Naive thymus-derived CD4-positive, alpha-beta T cell (primary cell): Measurements from ENCODE around the gene TCF7. TPM values are rescaled to one million over a fixed set of nuclear protein-coding genes. Genes with fewer than 3 reads are reported as not detected.
A peak's percentile ranks its signal among the peaks of the same experiment; 100 is the strongest.

Source experiments
- ATAC-seq: fragments of 150-1000 bp; cut with Tn5 transposase; 2 replicates; pipeline ENCODE4 v1.10.0; 2021; ENCODE audit warnings: mild to moderate bottlenecking, moderate library complexity
- CTCF ChIA-PET: fragments of 350-600 bp; sonication (Branson Sonifier 250); formaldehyde crosslinking; loops from one replicate; lab custom pipeline; 2021; ENCODE audit warnings: antibody characterized with exemption; lab: Charles Lee
- POLR2A ChIA-PET: fragments of 350-600 bp; sonication (Branson Sonifier 250); formaldehyde crosslinking; loops from one replicate; lab custom pipeline; 2021; ENCODE audit warnings: antibody characterized with exemption, inconsistent platforms; lab: Charles Lee
- DNase-seq, 9 donors: peaks; one replicate each; pipeline versions ENCODE4 v3.0.0 to v3.0.0-alpha.2; 2020 to 2022; ENCODE audit warnings: mixed read lengths in 1 of 9
- H3K27ac ChIP-seq: one replicate; pipeline ENCODE4 v1.7.0; 2013; ENCODE audit warnings: mild to moderate bottlenecking, low read depth, low read length, moderate library complexity
- H3K27me3 ChIP-seq, 2 donors: one replicate each; pipeline ENCODE4 v1.7.0; 2013; ENCODE audit warnings: low read length in 2 of 2, mild to moderate bottlenecking in 2 of 2, moderate library complexity in 2 of 2; ENCODE audit not compliant: control insufficient read depth in 2 of 2, insufficient read depth in 2 of 2
- H3K36me3 ChIP-seq, 3 experiments: 1 replicate in 2 of 3; 2 replicates in 1 of 3; pipeline ENCODE4 v1.7.0; 2013; ENCODE audit warnings: low read length in 3 of 3, mild to moderate bottlenecking in 3 of 3, moderate library complexity in 1 of 3; ENCODE audit not compliant: insufficient read depth in 3 of 3, control insufficient read depth in 2 of 3
- H3K4me1 ChIP-seq, 2 donors: one replicate each; pipeline ENCODE4 v1.7.0; 2013; ENCODE audit warnings: low read length in 2 of 2, mild to moderate bottlenecking in 2 of 2, moderate library complexity in 1 of 2; ENCODE audit not compliant: control insufficient read depth in 2 of 2, insufficient read depth in 2 of 2
- H3K4me3 ChIP-seq: 2 replicates; pipeline ENCODE4 v1.7.0; 2013; ENCODE audit warnings: mild to moderate bottlenecking, low read length
- H3K9me3 ChIP-seq, 3 experiments: 1 replicate in 2 of 3; 2 replicates in 1 of 3; pipeline ENCODE4 v1.7.0; 2013; ENCODE audit warnings: low read length in 3 of 3; ENCODE audit not compliant: control insufficient read depth in 2 of 3
- H3K27ac Mint-ChIP-seq, 9 donors: one replicate each; pipeline ENCODE4 v1.8.0; 2020 to 2022; ENCODE audit warnings: mixed read lengths in 9 of 9, mild to moderate bottlenecking in 8 of 9, moderate library complexity in 5 of 9, inconsistent platforms in 2 of 9
- H3K27me3 Mint-ChIP-seq, 5 donors: one replicate each; pipeline ENCODE4 v1.8.0; 2021 to 2022; ENCODE audit warnings: mixed read lengths in 5 of 5, mild to moderate bottlenecking in 1 of 5
- H3K36me3 Mint-ChIP-seq, 5 donors: one replicate each; pipeline ENCODE4 v1.8.0; 2020 to 2022; ENCODE audit warnings: mixed read lengths in 5 of 5, mild to moderate bottlenecking in 3 of 5, inconsistent platforms in 1 of 5
- H3K4me1 Mint-ChIP-seq, 7 donors: one replicate each; pipeline ENCODE4 v1.8.0; 2020 to 2022; ENCODE audit warnings: mixed read lengths in 7 of 7, mild to moderate bottlenecking in 3 of 7, inconsistent platforms in 1 of 7
- H3K4me3 Mint-ChIP-seq, 10 donors: one replicate each; pipeline ENCODE4 v1.8.0; 2020 to 2022; ENCODE audit warnings: mild to moderate bottlenecking in 10 of 10, mixed read lengths in 10 of 10, moderate library complexity in 6 of 10, inconsistent platforms in 2 of 10
- H3K9me3 Mint-ChIP-seq, 11 donors: one replicate each; pipeline ENCODE4 v1.8.0; 2020 to 2022; ENCODE audit warnings: mixed read lengths in 11 of 11, mild to moderate bottlenecking in 4 of 11, inconsistent platforms in 1 of 11, moderate library complexity in 1 of 11
- intact Hi-C, 2 donors: fragments of 100-400 bp; cut with micrococcal nuclease; formaldehyde crosslinking; loops; one replicate each; pipeline ENCODE4 v1.15.1; 2023
- polyA plus RNA-seq, 2 donors: library from polyadenylated mRNA; unstranded; fragments of 300-500 nt; fragmentation: Illumina TruSeq; gene quantifications; one replicate each; pipeline ENCODE4 v1.2.3, GENCODE V29; 2021
- total RNA-seq, 6 experiments: library from RNA in 5 of 6; stranded (reverse) in 5 of 6; gene quantifications; 1 replicate in 5 of 6; 2 replicates in 1 of 6; pipeline ENCODE4 v1.2.3 and lab custom pipeline; 2021 to 2026

Gene TCF7
- total and polyA plus RNA-seq, 7 experiments from 2014 or later, result 203 to 1,066 (median 560) TPM

DNA sequence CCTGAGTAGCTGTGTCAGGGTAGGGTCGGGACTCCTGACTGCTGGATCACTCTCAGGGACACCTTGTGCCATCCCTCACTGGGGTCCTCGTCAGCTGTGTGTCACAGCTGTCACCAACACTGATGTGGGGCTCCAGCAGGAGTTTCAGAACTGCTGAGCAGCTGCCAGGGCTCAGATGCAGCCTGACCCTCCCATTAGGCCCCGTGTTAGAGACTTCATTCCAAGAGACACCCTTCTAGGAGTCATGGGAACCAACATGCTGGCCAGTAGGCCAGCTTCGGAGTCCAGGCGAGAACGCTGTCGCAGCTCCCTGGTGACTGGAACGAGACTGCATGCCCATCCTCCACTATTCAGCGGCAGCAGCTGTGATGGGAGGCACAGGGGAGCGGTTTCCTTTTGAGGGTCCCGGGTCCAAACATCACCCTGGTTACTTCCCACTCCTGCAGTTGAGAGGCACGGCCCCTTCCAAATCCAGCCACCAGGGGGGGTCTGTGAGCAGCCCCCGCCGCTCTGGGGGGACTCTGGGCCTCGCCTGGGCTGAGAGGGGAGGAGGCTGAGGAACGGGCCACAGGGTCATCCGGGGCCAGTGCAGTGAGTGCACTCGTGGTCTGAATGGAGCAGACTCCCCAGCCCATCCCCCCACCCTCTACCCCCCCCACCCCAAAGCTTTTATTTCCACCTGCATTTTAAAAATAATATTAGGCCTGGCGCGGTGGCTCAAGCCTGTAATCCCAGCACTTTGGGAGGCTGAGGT, 12.6 kb upstream of the TCF7 start:
- Histone ChIP-seq H3K4me3 (peak overlapping the region; percentile 19), H3K4me1 (peaks cover 73 to 89% of the 10 kb centered on the region in 2 donors)
- POLR2A ChIA-PET, result interaction anchor here (1.1 to 5.5 kb wide), 4 partner anchors 29 to 50 kb away, joined by 3 to 52 read pairs (median 6); no protein-coding TSS in a partner anchor

DNA sequence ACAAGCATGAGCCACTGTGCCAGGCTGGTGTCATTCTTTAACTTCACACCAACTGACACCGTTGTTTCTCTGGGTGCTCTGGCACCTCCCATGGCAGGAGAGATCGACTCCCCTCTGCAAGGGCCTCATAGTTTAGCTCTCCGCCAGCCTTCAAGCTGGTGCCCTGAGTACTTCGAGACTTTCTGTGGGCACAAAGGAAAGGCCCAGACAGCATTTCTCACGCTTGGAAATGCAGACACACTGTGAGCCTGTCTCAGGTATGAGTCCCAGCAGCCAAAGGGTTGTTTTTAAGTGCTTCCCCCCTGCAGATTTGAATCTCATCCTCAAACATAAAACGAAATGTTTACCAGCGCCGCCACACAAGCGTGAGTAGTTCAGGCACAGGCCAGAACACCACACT, 11.1 kb upstream of the TCF7 start:
- H3K9me3 Mint-ChIP-seq, result no peaks in the 10 kb centered on the region
- intact Hi-C loops, result loop anchor here in 1 of 2 donors (1.0 kb wide), 2 partner anchors 11 to 64 kb away; partner anchors contain the start of gene TCF7
- Histone ChIP-seq H3K4me3 (peak overlapping the region; percentile 19), H3K36me3 (no peaks in the 10 kb centered on the region), H3K27me3 (no peaks in the 10 kb centered on the region), H3K27ac (peak overlapping the region; percentile 76), H3K4me1 (peaks cover 75 to 93% of the 10 kb centered on the region in 2 donors), H3K9me3 (no peaks in the 10 kb centered on the region)
- peaks cover 0 to 18% (median 0%) of the 10 kb centered on the region in 5 donors for H3K27me3 Mint-ChIP-seq
- ChIA-PET CTCF (interaction anchor here (0.7 to 4.4 kb wide), 9 partner anchors 18 to 52 kb away, joined by 3 to 36 read pairs (median 5); no protein-coding TSS in a partner anchor), POLR2A (interaction anchor here (1.1 to 5.5 kb wide), 2 partner anchors 31 to 51 kb away, joined by 3 to 52 read pairs; no protein-coding TSS in a partner anchor)
- peak overlapping the region; percentile 39 to 99 (median 96) for H3K27ac Mint-ChIP-seq
- no peaks in the 10 kb centered on the region for H3K36me3 Mint-ChIP-seq
- peak in 6 of 9 donors; percentile 58 to 80 (median 66) for DNase-seq
- peak overlapping the region; percentile 29 to 86 (median 80) for H3K4me3 Mint-ChIP-seq
- peak; percentile 51 for ATAC-seq
- H3K4me1 Mint-ChIP-seq, result peaks cover 52 to 98% (median 88%) of the 10 kb centered on the region in 7 donors

More for the DNA sequence above, 12.6 kb upstream of the TCF7 start:
- peak overlapping the region; percentile 80 for H3K27ac ChIP-seq
- Mint-ChIP-seq H3K27ac (peak overlapping the region in 8 of 9 donors; percentile 32 to 98 (median 94)), H3K4me3 (peak overlapping the region in 6 of 10 donors; percentile 27 to 81 (median 64)), H3K27me3 (peaks cover 0 to 11% (median 0%) of the 10 kb centered on the region in 5 donors), H3K9me3 (no peaks in the 10 kb centered on the region), H3K4me1 (peaks cover 51 to 98% (median 83%) of the 10 kb centered on the region in 7 donors), H3K36me3 (peaks cover 0 to 2% (median 0%) of the 10 kb centered on the region in 5 donors)
- intact Hi-C loops, result loop anchor here in 1 of 2 donors (1.0 kb wide), 1 partner anchor 43 kb away; no protein-coding TSS in a partner anchor
- no peaks in the 10 kb centered on the region for H3K27me3 ChIP-seq
- ATAC-seq (peak; percentile 62), DNase-seq (peak in 8 of 9 donors; percentile 55 to 79 (median 69))
- CTCF ChIA-PET, result interaction anchor here (0.6 to 5.7 kb wide), 12 partner anchors 15 to 66 kb away, joined by 3 to 40 read pairs (median 6); no protein-coding TSS in a partner anchor
- H3K36me3 ChIP-seq, result no peaks in the 10 kb centered on the region
- no peaks in the 10 kb centered on the region for H3K9me3 ChIP-seq

- Histone ChIP-seq H3K27me3 (no peaks in the 10 kb centered on the region), H3K4me3 (peak overlapping the region; percentile 47), H3K4me1 (peaks cover 70 to 92% of the 10 kb centered on the region in 2 donors), H3K36me3 (no peaks in the 10 kb centered on the region), H3K9me3 (no peaks in the 10 kb centered on the region), H3K27ac (peak overlapping the region; percentile 76)
- Mint-ChIP-seq H3K27ac (peak overlapping the region; percentile 91 to 99 (median 96)), H3K4me3 (peak overlapping the region; percentile 74 to 86 (median 80)), H3K4me1 (peaks cover 48 to 98% (median 86%) of the 10 kb centered on the region in 7 donors), H3K36me3 (no peaks in the 10 kb centered on the region), H3K27me3 (peaks cover 0 to 13% (median 0%) of the 10 kb centered on the region in 5 donors), H3K9me3 (no peaks in the 10 kb centered on the region)
- intact Hi-C loops, result loop anchor here in 1 of 2 donors (1.0 kb wide), 2 partner anchors 10 to 65 kb away; partner anchors contain the start of gene TCF7
- ChIA-PET CTCF (interaction anchor here (0.7 to 4.4 kb wide), 9 partner anchors 17 to 53 kb away, joined by 3 to 36 read pairs (median 6); no protein-coding TSS in a partner anchor), POLR2A (interaction anchor here (0.8 to 5.5 kb wide), 5 partner anchors 32 to 53 kb away, joined by 3 to 52 read pairs (median 6); no protein-coding TSS in a partner anchor)
- DNase-seq (peak in 1 of 9 donors; percentile 66), ATAC-seq (no peak)
Measured at GRCh38 chr5:134103998-134104654, 10.4 kb upstream of the TCF7 start.

DNA sequence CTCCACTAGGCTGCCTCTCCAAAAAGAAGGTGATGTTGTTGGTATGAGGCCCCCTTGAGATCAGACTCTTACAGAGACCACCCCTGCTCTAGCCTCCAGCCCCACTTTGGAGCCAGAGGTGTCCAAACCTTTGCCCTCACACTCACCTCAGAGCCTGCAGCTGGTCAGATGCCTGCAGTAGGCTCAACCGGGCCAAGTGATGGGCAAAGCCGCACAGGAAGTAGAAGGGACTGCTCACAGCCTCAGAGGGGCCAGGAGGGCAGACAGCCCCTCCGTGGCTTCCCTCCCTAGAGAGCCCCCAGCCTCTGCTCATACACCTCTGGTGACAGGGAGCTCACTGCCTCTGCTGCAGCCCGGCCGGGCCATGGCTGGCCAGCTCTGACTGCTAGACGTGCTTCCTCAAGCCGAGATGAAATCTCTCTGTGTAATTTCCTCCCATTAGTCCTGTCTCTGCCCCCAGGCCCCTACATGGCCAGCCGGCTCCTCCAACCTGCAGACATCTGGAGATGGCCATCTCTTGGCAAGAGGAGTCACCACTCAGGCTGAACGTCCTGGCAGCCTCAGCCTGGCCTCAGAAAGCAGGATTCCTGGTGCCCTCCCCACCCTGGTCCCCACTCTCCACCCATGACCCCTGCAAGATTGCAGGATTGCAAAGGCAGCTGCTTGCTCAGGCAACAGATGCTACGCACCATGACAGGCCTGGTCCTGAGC, 7.3 kb upstream of the TCF7 start:
- H3K27me3 Mint-ChIP-seq, result peaks cover 0 to 19% (median 0%) of the 10 kb centered on the region in 5 donors
- Histone ChIP-seq H3K27me3 (no peaks in the 10 kb centered on the region), H3K4me1 (peaks cover 60 to 88% of the 10 kb centered on the region in 2 donors), H3K36me3 (no peaks in the 10 kb centered on the region), H3K27ac (peak overlapping the region; percentile 6), H3K4me3 (no peak overlapping the region), H3K9me3 (no peaks in the 10 kb centered on the region)
- no peaks in the 10 kb centered on the region for H3K9me3 Mint-ChIP-seq
- peaks cover 51 to 98% (median 85%) of the 10 kb centered on the region in 7 donors for H3K4me1 Mint-ChIP-seq
- POLR2A ChIA-PET, result interaction anchor here (0.6 to 2.5 kb wide), 4 partner anchors 29 to 55 kb away, joined by 3 to 8 read pairs (median 6); no protein-coding TSS in a partner anchor
- no peak for ATAC-seq
- DNase-seq, result no peak
- H3K27ac Mint-ChIP-seq, result peak overlapping the region in 8 of 9 donors; percentile 51 to 98 (median 86)
- CTCF ChIA-PET, result interaction anchor here (0.9 to 1.3 kb wide), 3 partner anchors 28 to 39 kb away, joined by 3 to 4 read pairs (median 3); no protein-coding TSS in a partner anchor
- H3K4me3 Mint-ChIP-seq, result peak overlapping the region in 6 of 10 donors; percentile 28 to 84 (median 52)
- peaks cover 0 to 2% (median 0%) of the 10 kb centered on the region in 5 donors for H3K36me3 Mint-ChIP-seq
- intact Hi-C loops, result no loop called here

DNA sequence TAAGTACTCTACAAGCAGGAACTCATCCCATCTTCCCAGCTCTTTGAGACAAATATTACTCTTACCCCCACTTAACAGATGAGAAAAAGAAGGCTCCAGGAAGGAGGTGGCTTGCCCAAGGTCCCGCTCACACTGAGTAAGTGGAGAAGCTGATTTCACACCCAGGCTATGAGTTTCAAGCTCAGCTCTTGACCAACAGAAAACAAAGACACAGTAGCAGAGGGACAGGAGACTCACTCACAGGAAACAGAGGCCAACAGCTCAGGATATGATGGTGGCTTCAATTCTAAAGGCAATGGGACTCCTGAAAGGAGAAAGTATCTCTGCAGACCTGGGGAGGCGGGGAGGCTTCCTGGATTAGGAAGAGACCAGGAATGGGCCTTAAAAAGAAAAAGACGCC, 6.7 kb upstream of the TCF7 start:
- Histone ChIP-seq H3K4me3 (no peak overlapping the region), H3K27me3 (no peaks in the 10 kb centered on the region), H3K4me1 (peaks cover 63 to 92% of the 10 kb centered on the region in 2 donors), H3K36me3 (no peaks in the 10 kb centered on the region), H3K27ac (peak overlapping the region; percentile 6), H3K9me3 (no peaks in the 10 kb centered on the region)
- Mint-ChIP-seq H3K4me3 (peak overlapping the region in 4 of 10 donors; percentile 35 to 84 (median 64)), H3K9me3 (no peaks in the 10 kb centered on the region), H3K27me3 (peaks cover 0 to 25% (median 0%) of the 10 kb centered on the region in 5 donors), H3K4me1 (peaks cover 54 to 99% (median 88%) of the 10 kb centered on the region in 7 donors), H3K36me3 (peaks cover 0 to 3% (median 0%) of the 10 kb centered on the region in 5 donors), H3K27ac (peak overlapping the region in 8 of 9 donors; percentile 51 to 98 (median 85))
- CTCF ChIA-PET, result interaction anchor here (0.9 to 1.3 kb wide), 3 partner anchors 28 to 38 kb away, joined by 3 to 4 read pairs (median 3); no protein-coding TSS in a partner anchor
- ATAC-seq (no peak), DNase-seq (no peak)
- POLR2A ChIA-PET, result interaction anchor here (0.6 to 2.5 kb wide), 4 partner anchors 30 to 56 kb away, joined by 3 to 8 read pairs (median 6); no protein-coding TSS in a partner anchor
- intact Hi-C loops, result no loop called here
